ENCODE measurements around the gene ABHD2.
"Not testable (repeated sequence)": the region's sequence is repeated elsewhere in the genome, so short reads cannot be mapped to it uniquely, and the experiment has no call there.

ABHD2 gene

DNA sequence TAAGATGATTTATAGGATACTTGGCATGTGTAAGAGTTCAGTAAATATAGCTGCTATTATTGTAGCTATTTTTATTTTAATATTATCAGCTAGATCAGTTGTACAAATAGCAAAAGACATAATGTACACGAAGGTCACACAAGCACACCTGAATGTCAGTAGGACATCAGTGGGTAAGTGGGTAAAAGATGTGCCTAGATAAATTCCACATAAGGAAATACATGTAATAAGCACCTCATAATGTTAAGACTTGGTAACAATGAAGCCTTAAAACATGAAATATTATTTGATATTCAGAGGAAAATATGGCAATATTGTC lies 41.5 kb downstream of the ABHD2 start:
- H3K4me1 ChIP-seq (ENCODE audit: control extremely low read depth in 1 of 4, control insufficient read depth in 4 of 4, insufficient read depth in 4 of 4, low read length in 3 of 4), result peaks cover 38 to 66% (median 63%) of the 10 kb centered on the region in 4 experiments
- no CpG with 5 or more reads among the region's 1 CpG for WGBS (ENCODE audit: insufficient coverage)
- ChIA-PET POLR2A (no interaction called here), CTCF (interaction anchor here (0.8 to 7.5 kb wide), 17 partner anchors 9 to 200 kb away, joined by 3 to 59 read pairs (median 6); partner anchors contain the start of gene ABHD2)
- peak overlapping the region in 1 of 2 experiments; percentile 85 for H3K27ac ChIP-seq (ENCODE audit: insufficient read depth in 1 of 2, low read depth in 1 of 2, low read length in 2 of 2, poor library complexity in 1 of 2, severe bottlenecking in 2 of 2)
- H3K9me3 ChIP-seq (ENCODE audit: control extremely low read depth in 1 of 5, control insufficient read depth in 4 of 5, insufficient read depth in 2 of 5, low read depth in 1 of 5, low read length in 4 of 5), result no peaks in the 10 kb centered on the region
- peaks cover 10 to 39% (median 17%) of the 10 kb centered on the region in 4 experiments for H3K36me3 ChIP-seq (ENCODE audit: control insufficient read depth in 4 of 4, insufficient read depth in 4 of 4, low read length in 3 of 4)
- DNase-seq, result no peak
- H3K27me3 ChIP-seq (replicated peaks in 2 of 5; ENCODE audit: control insufficient read depth in 4 of 5, insufficient read depth in 5 of 5, low read length in 4 of 5), result no peaks in the 10 kb centered on the region
- H3K4me3 ChIP-seq (ENCODE audit: control insufficient read depth in 1 of 7, extremely low read depth in 1 of 7, insufficient read depth in 4 of 7, low read depth in 2 of 7, low read length in 6 of 7), result no peak overlapping the region

DNA sequence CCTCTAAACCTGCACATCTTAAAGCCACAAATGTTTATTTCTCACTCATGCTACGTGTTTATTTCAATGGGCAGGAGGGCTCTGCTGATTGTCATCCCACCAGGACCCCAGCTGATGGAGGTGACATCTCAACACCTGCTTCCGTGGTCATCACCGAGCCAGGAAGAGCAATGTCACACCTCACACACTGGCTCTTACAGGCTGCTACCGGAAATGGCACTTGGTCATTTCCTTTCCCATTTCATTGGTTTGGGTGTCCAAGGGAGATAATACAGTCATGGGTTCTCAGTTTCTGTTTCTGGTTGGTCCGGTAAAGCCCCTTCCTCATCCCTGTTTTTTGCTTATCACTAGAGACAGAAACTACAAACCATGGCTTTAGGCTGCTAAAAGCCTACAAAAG lies 41.9 kb downstream of the ABHD2 start:
- ChIA-PET POLR2A (interaction anchor here (0.9 kb wide), 1 partner anchor 42 kb away, joined by 3 read pairs; the partner anchor contains the start of gene ABHD2), CTCF (interaction anchor here (0.8 to 7.5 kb wide), 17 partner anchors 8 to 200 kb away, joined by 3 to 59 read pairs (median 6); partner anchors contain the start of gene ABHD2)
- DNase-seq, result peak; percentile 73 to 93 (median 88)
- Histone ChIP-seq H3K36me3 (ENCODE audit: control insufficient read depth in 4 of 4, insufficient read depth in 4 of 4, low read length in 3 of 4) (peaks cover 10 to 38% (median 17%) of the 10 kb centered on the region in 4 experiments), H3K4me3 (ENCODE audit: control insufficient read depth in 1 of 7, extremely low read depth in 1 of 7, insufficient read depth in 4 of 7, low read depth in 2 of 7, low read length in 6 of 7) (peak overlapping the region in 1 of 7 experiments; percentile 20), H3K27ac (ENCODE audit: insufficient read depth in 1 of 2, low read depth in 1 of 2, low read length in 2 of 2, poor library complexity in 1 of 2, severe bottlenecking in 2 of 2) (peak overlapping the region; percentile 40 to 85), H3K4me1 (ENCODE audit: control extremely low read depth in 1 of 4, control insufficient read depth in 4 of 4, insufficient read depth in 4 of 4, low read length in 3 of 4) (peaks cover 38 to 66% (median 63%) of the 10 kb centered on the region in 4 experiments), H3K9me3 (ENCODE audit: control extremely low read depth in 1 of 5, control insufficient read depth in 4 of 5, insufficient read depth in 2 of 5, low read depth in 1 of 5, low read length in 4 of 5) (no peaks in the 10 kb centered on the region), H3K27me3 (replicated peaks in 2 of 5; ENCODE audit: control insufficient read depth in 4 of 5, insufficient read depth in 5 of 5, low read length in 4 of 5) (no peaks in the 10 kb centered on the region)
- WGBS (ENCODE audit: insufficient coverage), result 30% methylated on average over 4 of the region's 5 CpGs

DNA sequence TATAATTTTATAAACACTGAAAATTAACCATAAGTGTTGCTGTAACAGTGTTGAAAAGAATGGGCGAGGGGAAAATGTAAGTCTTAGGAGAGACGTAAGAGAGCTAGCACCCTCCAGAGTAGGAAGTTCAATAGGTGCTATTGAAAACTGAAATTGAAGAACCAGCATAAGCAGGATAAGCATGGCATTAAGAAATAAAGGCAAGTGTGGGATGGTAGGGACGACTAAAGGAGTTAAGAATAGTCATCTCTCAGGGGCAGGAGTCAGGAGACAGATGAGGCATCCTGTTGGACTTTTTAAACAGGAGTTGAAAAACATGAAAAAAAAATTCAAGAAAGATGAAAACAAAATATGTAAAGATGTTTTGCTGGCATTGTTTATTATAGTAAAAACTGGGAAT lies 43.5 kb downstream of the ABHD2 start:
- CTCF ChIA-PET, result interaction anchor here (1.3 to 7.5 kb wide), 7 partner anchors 9 to 74 kb away, joined by 3 to 59 read pairs (median 8); no protein-coding TSS in a partner anchor
- Histone ChIP-seq H3K27me3 (replicated peaks in 2 of 5; ENCODE audit: control insufficient read depth in 4 of 5, insufficient read depth in 5 of 5, low read length in 4 of 5) (no peaks in the 10 kb centered on the region), H3K36me3 (ENCODE audit: control insufficient read depth in 4 of 4, insufficient read depth in 4 of 4, low read length in 3 of 4) (peaks cover 4 to 27% (median 11%) of the 10 kb centered on the region in 4 experiments), H3K4me1 (ENCODE audit: control extremely low read depth in 1 of 4, control insufficient read depth in 4 of 4, insufficient read depth in 4 of 4, low read length in 3 of 4) (peaks cover 38 to 77% (median 72%) of the 10 kb centered on the region in 4 experiments), H3K9me3 (ENCODE audit: control extremely low read depth in 1 of 5, control insufficient read depth in 4 of 5, insufficient read depth in 2 of 5, low read depth in 1 of 5, low read length in 4 of 5) (no peaks in the 10 kb centered on the region), H3K27ac (ENCODE audit: insufficient read depth in 1 of 2, low read depth in 1 of 2, low read length in 2 of 2, poor library complexity in 1 of 2, severe bottlenecking in 2 of 2) (peak overlapping the region in 1 of 2 experiments; percentile 85), H3K4me3 (ENCODE audit: control insufficient read depth in 1 of 7, extremely low read depth in 1 of 7, insufficient read depth in 4 of 7, low read depth in 2 of 7, low read length in 6 of 7) (peak overlapping the region in 1 of 7 experiments; percentile 8)
- POLR2A ChIA-PET, result no interaction called here
- DNase-seq, result no peak
- 68% methylated on average over 3 of the region's 3 CpGs for WGBS (ENCODE audit: insufficient coverage)

DNA sequence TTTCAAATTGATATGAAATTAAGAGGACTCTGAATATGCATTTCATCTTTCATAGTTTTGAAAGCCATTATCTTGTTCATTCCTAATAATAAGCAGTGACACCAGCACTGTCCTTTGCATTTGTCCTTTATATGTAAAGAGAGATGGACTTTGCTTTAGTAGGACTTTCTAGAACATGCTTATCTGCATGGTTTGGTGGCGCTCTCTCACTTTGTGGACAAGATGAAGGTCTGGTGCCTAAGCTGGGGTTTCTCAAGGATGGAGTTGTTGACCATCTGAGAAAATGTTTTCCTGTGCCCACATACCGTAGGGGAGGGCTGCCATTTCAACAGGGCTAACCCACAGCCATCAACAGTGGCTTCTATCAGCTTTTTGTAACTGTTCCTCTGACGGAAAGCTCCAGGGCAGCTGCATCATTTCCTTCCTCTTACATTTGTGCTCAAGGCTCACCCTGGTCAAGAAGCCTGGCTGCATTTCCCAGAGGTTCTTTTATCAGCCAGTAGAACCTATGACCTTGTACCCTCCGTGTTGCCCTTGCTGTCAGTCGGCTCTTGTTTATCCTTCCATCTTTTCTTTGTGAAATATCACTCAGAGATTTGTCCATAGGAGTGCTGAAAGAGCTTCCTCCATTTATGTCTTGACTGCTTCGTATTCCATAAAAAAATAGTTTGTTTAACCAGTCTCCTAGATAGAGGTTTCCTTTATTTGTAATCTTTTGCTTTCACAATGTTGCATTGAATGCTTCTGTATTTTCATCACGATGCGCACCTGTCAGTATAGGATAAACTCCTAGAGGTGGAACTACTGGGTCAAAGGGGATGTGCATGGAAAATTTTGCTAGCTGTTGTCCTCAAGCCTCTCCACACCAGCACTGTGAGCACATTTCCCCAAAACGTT lies 44.6 kb downstream of the ABHD2 start:
- 21% methylated on average over 6 of the region's 9 CpGs for WGBS (ENCODE audit: insufficient coverage)
- H3K4me3 ChIP-seq (ENCODE audit: control insufficient read depth in 1 of 7, extremely low read depth in 1 of 7, insufficient read depth in 4 of 7, low read depth in 2 of 7, low read length in 6 of 7), result peak overlapping the region in 3 of 7 experiments; percentile 20 to 55 (median 44)
- ChIA-PET CTCF (interaction anchor here (0.7 to 7.5 kb wide), 17 partner anchors 8 to 75 kb away, joined by 3 to 59 read pairs (median 5); partner anchors contain the start of gene ABHD2), POLR2A (interaction anchor here (1.1 kb wide), 1 partner anchor 14 kb away, joined by 3 read pairs; no protein-coding TSS in a partner anchor)
- peaks cover 0 to 28% (median 6%) of the 10 kb centered on the region in 4 experiments for H3K36me3 ChIP-seq (ENCODE audit: control insufficient read depth in 4 of 4, insufficient read depth in 4 of 4, low read length in 3 of 4)
- DNase-seq, result peak; percentile 73 to 80 (median 77)
- peaks cover 47 to 87% (median 83%) of the 10 kb centered on the region in 4 experiments for H3K4me1 ChIP-seq (ENCODE audit: control extremely low read depth in 1 of 4, control insufficient read depth in 4 of 4, insufficient read depth in 4 of 4, low read length in 3 of 4)
- peak overlapping the region; percentile 61 to 85 for H3K27ac ChIP-seq (ENCODE audit: insufficient read depth in 1 of 2, low read depth in 1 of 2, low read length in 2 of 2, poor library complexity in 1 of 2, severe bottlenecking in 2 of 2)
- no peaks in the 10 kb centered on the region for H3K27me3 ChIP-seq (replicated peaks in 2 of 5; ENCODE audit: control insufficient read depth in 4 of 5, insufficient read depth in 5 of 5, low read length in 4 of 5)
- H3K9me3 ChIP-seq (ENCODE audit: control extremely low read depth in 1 of 5, control insufficient read depth in 4 of 5, insufficient read depth in 2 of 5, low read depth in 1 of 5, low read length in 4 of 5), result no peaks in the 10 kb centered on the region

DNA sequence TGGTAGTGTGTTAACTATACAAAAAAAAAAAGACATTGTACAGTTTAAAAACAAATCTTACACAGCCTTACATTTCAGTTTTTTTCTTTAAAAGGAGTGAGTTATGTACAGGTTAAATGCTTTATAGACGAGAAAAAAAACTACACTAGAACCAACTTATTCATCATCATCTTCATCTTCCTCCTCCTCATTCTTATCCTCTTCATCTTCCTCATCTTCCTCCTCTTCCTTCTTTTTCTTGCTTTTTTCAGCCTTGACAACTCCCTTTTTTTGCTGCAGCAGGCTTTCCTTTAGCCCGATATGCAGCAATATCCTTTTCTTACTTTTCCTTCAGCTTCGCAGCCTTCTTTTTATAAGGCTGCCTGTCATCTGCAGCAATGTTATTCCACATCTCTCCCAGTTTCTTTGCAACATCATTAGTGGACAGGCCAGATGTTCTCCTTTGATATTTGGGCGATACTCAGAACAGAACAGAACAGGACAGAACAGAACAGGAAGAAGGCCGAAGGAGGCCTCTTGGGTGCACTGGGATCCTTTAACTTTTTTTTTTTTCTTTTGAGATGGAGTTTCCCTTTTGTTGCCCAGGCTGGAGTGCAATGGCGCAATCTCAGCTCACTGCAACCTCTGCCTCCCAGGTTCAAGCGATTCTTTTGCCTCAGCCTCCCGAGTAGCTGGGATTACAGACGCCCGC lies 47.3 kb downstream of the ABHD2 start:
- not testable (repeated sequence) for H3K4me3 ChIP-seq (ENCODE audit: control insufficient read depth in 1 of 7, extremely low read depth in 1 of 7, insufficient read depth in 4 of 7, low read depth in 2 of 7, low read length in 6 of 7); DNase-seq; H3K27ac ChIP-seq (ENCODE audit: insufficient read depth in 1 of 2, low read depth in 1 of 2, low read length in 2 of 2, poor library complexity in 1 of 2, severe bottlenecking in 2 of 2); H3K27me3 ChIP-seq (replicated peaks in 2 of 5; ENCODE audit: control insufficient read depth in 4 of 5, insufficient read depth in 5 of 5, low read length in 4 of 5); H3K9me3 ChIP-seq (ENCODE audit: control extremely low read depth in 1 of 5, control insufficient read depth in 4 of 5, insufficient read depth in 2 of 5, low read depth in 1 of 5, low read length in 4 of 5)
- 90% methylated on average over 8 of the region's 10 CpGs for WGBS (ENCODE audit: insufficient coverage)
- peaks cover 0 to 28% (median 13%) of the 10 kb centered on the region in 4 experiments for H3K36me3 ChIP-seq (ENCODE audit: control insufficient read depth in 4 of 4, insufficient read depth in 4 of 4, low read length in 3 of 4)
- ChIA-PET CTCF (interaction anchor here (1.8 kb wide), 1 partner anchor 78 kb away, joined by 4 read pairs; no protein-coding TSS in a partner anchor), POLR2A (interaction anchor here (0.7 to 1.0 kb wide), 2 partner anchors 29 to 37 kb away, joined by 3 to 4 read pairs; no protein-coding TSS in a partner anchor)
- H3K4me1 ChIP-seq (ENCODE audit: control extremely low read depth in 1 of 4, control insufficient read depth in 4 of 4, insufficient read depth in 4 of 4, low read length in 3 of 4), result peaks cover 38 to 74% (median 69%) of the 10 kb centered on the region in 4 experiments

DNA sequence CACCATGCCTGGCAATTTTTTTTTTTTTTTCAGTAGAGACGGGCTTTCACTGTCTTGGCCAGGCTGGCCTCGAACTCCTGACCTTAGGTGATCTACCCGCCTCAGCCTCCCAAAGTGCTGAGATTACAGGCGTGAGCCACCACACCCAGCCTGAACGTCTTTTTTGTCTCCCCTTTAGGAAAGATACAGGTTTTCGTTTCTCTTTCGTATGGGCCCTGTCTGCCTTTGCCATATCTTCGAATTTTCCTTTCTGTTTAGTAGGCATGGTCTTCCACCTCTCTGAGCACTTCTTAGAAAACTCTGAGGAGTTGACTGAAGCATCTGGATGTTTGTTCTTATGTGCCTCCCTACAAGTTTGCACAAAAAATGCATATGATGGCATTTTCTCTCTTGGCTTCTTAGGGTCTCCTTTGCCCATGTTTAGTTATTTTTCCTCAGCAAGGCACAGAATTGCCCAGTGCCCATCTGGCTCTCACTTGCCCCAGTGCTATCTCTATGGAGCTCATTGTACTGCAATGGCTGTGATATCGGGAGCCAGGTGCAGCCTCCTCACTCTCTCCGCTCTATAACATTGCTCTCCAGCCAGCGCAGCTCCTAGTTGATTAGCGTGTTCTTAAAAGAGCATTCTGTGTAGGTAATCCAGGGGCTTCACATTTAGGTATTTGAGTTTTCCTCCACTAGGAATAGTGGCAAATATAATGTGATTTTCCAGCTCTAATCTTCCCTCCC lies 48.0 kb downstream of the ABHD2 start:
- POLR2A ChIA-PET, result interaction anchor here (0.7 to 1.0 kb wide), 2 partner anchors 28 to 38 kb away, joined by 3 to 4 read pairs; no protein-coding TSS in a partner anchor
- H3K27me3 ChIP-seq (replicated peaks in 2 of 5; ENCODE audit: control insufficient read depth in 4 of 5, insufficient read depth in 5 of 5, low read length in 4 of 5), result no peaks in the 10 kb centered on the region
- H3K9me3 ChIP-seq (ENCODE audit: control extremely low read depth in 1 of 5, control insufficient read depth in 4 of 5, insufficient read depth in 2 of 5, low read depth in 1 of 5, low read length in 4 of 5), result no peaks in the 10 kb centered on the region
- no peak overlapping the region for H3K4me3 ChIP-seq (ENCODE audit: control insufficient read depth in 1 of 7, extremely low read depth in 1 of 7, insufficient read depth in 4 of 7, low read depth in 2 of 7, low read length in 6 of 7)
- H3K4me1 ChIP-seq (ENCODE audit: control extremely low read depth in 1 of 4, control insufficient read depth in 4 of 4, insufficient read depth in 4 of 4, low read length in 3 of 4), result peaks cover 32 to 74% (median 69%) of the 10 kb centered on the region in 4 experiments
- no peak overlapping the region for H3K27ac ChIP-seq (ENCODE audit: insufficient read depth in 1 of 2, low read depth in 1 of 2, low read length in 2 of 2, poor library complexity in 1 of 2, severe bottlenecking in 2 of 2)
- 95% methylated on average over 12 of the region's 12 CpGs for WGBS (ENCODE audit: insufficient coverage)
- peaks cover 0 to 22% (median 10%) of the 10 kb centered on the region in 4 experiments for H3K36me3 ChIP-seq (ENCODE audit: control insufficient read depth in 4 of 4, insufficient read depth in 4 of 4, low read length in 3 of 4)
- CTCF ChIA-PET, result interaction anchor here (0.7 to 1.8 kb wide), 2 partner anchors 31 to 78 kb away, joined by 3 to 4 read pairs; no protein-coding TSS in a partner anchor
- DNase-seq, result no peak

All from common myeloid progenitor, CD34-positive (primary cell).